Panc1 (cell line): ENCODE data around the gene CACNA1C. TPM values are rescaled to one million over a fixed set of nuclear protein-coding genes. Genes with fewer than 3 reads are reported as not detected.

Experiments
- ATAC-seq: fragments of 200-7000 bp; cut with Tn5 transposase; 2 replicates; pipeline ENCODE4 v1.9.1; 2020; ENCODE audit warnings: mild to moderate bottlenecking, moderate library complexity
- BruUV-seq: library from RNA; stranded (reverse); fragments of 400-500 nt; replicated peaks from 2 replicates; lab custom pipeline; 2021; lab: Mats Ljungman, UMichigan
- CTCF ChIA-PET: fragments of 300-600 bp; sonication (Branson Sonifier 250); formaldehyde crosslinking; loops from one replicate; lab custom pipeline; 2022; ENCODE audit warnings: antibody characterized with exemption; lab: Charles Lee
- POLR2A ChIA-PET: fragments of 300-600 bp; sonication (Branson Sonifier 250); formaldehyde crosslinking; loops from one replicate; lab custom pipeline; 2022; ENCODE audit warnings: antibody characterized with exemption; lab: Charles Lee
- DNase-seq: peaks from one replicate; pipeline ENCODE4 v3.0.0-alpha.2; 2010; ENCODE audit warnings: low read depth, low spot score
- H3K27ac ChIP-seq: 2 replicates; pipeline ENCODE4 v1.5.1; 2011; ENCODE audit warnings: mild to moderate bottlenecking, low read length, inconsistent platforms
- H3K27me3 ChIP-seq: fragments of 200-500 bp; sonication (Bioruptor generic); 2 replicates; pipeline ENCODE4 v1.6.0; 2014; ENCODE audit warnings: low read length, inconsistent platforms; ENCODE audit not compliant: control insufficient read depth, insufficient read depth
- H3K36me3 ChIP-seq: fragments of 200-500 bp; sonication (Bioruptor generic); 2 replicates; pipeline ENCODE4 v1.5.1; 2014; ENCODE audit warnings: inconsistent platforms, mild to moderate bottlenecking, low read length, moderate library complexity; ENCODE audit not compliant: control insufficient read depth, insufficient read depth
- H3K4me1 ChIP-seq: 2 replicates; pipeline ENCODE4 v1.5.1; 2011; ENCODE audit warnings: inconsistent platforms, mild to moderate bottlenecking, low read length, moderate library complexity; ENCODE audit not compliant: control insufficient read depth, insufficient read depth
- H3K4me3 ChIP-seq, 2 experiments: 2 replicates each; pipeline ENCODE4 v1.5.1; 2011 to 2012; ENCODE audit warnings: low read depth in 2 of 2, low read length in 2 of 2, mild to moderate bottlenecking in 2 of 2, inconsistent platforms in 1 of 2, moderate library complexity in 1 of 2
- H3K9me3 ChIP-seq: fragments of 200-500 bp; sonication (Bioruptor generic); 2 replicates; pipeline ENCODE4 v1.5.1; 2014; ENCODE audit warnings: low read depth, mild to moderate bottlenecking, inconsistent platforms, low read length, moderate library complexity; ENCODE audit not compliant: control insufficient read depth, insufficient read depth
- CTCF ChIP-seq: fragments of 450-650 bp; IDR thresholded peaks from 2 replicates; pipeline ENCODE4 v1.5.1; 2017; ENCODE audit warnings: mild to moderate bottlenecking
- POLR2AphosphoS5 ChIP-seq: IDR thresholded peaks from 2 replicates; pipeline ENCODE4 v1.6.1; 2012; ENCODE audit warnings: mild to moderate bottlenecking, low read depth, low read length, moderate library complexity
- REST ChIP-seq, 2 experiments: IDR thresholded peaks; 2 replicates each; pipeline ENCODE4 v1.6.1; 2011 to 2012; ENCODE audit warnings: low read depth in 2 of 2, control low read depth in 1 of 2, low read length in 1 of 2, mild to moderate bottlenecking in 1 of 2, moderate library complexity in 1 of 2; ENCODE audit not compliant: insufficient read depth in 1 of 2
- SIN3A ChIP-seq: IDR thresholded peaks from 2 replicates; pipeline ENCODE4 v1.6.1; 2012; ENCODE audit warnings: low read depth, mild to moderate bottlenecking, low read length, moderate library complexity, borderline replicate concordance; ENCODE audit not compliant: insufficient read depth
- TCF7L2 ChIP-seq: IDR thresholded peaks from 2 replicates; pipeline ENCODE4 v1.6.1; 2011; ENCODE audit warnings: mild to moderate bottlenecking, low read depth, low read length, inconsistent platforms
- in situ Hi-C: cut with HindIII; loops from 2 replicates; pipeline ENCODE4 v1.10.0; 2016; ENCODE audit warnings: low sequenced_read_pairs, low pct_unique_long_range_greater_than_20kb
- intact Hi-C: fragments of 100-400 bp; cut with micrococcal nuclease; formaldehyde crosslinking; loops from one replicate; pipeline ENCODE4 v1.10.0; 2022; ENCODE audit not compliant: unreplicated experiment
- total RNA-seq: library from RNA; stranded (reverse); gene quantifications from one replicate; pipeline ENCODE4 v1.2.1, GENCODE V29; 2021; ENCODE audit not compliant: unreplicated experiment

CACNA1C gene
- total RNA-seq, 1 experiment from 2014 or later = 0.03 TPM

GRCh38 chr12:2629051-2629450 lies 576.3 kb downstream of the CACNA1C start:
- Histone ChIP-seq H3K36me3 (no peaks in the 10 kb centered on the region), H3K27me3 (no peaks in the 10 kb centered on the region), H3K4me1 (no peaks in the 10 kb centered on the region), H3K4me3 (no peak overlapping the region), H3K27ac (no peak overlapping the region), H3K9me3 (no peaks in the 10 kb centered on the region)
- TF ChIP-seq POLR2AphosphoS5 (no peak), CTCF (no peak), REST (IDR thresholded peaks at IDR 0.05; ENCODE audit: insufficient read depth in 1 of 2, low read depth in 2 of 2, low read length in 1 of 2) (no peak), TCF7L2 (no peak), SIN3A (no peak)
- DNase-seq (no peak), ATAC-seq (no peak)
- POLR2A ChIA-PET = no interaction called here
- BruUV-seq = no TSS peak
- in situ Hi-C loops (no loop called here), intact Hi-C loops (no loop called here)
- CTCF ChIA-PET = no interaction called here

GRCh38 chr12:2631653-2632350 lies 579.0 kb downstream of the CACNA1C start:
- H3K4me1 ChIP-seq = no peaks in the 10 kb centered on the region
- intact Hi-C loops (no loop called here), in situ Hi-C loops (no loop called here)
- DNase-seq = no peak
- H3K27me3 ChIP-seq = no peaks in the 10 kb centered on the region
- TF ChIP-seq TCF7L2 (no peak), SIN3A (no peak), CTCF (no peak), POLR2AphosphoS5 (no peak), REST (IDR thresholded peaks at IDR 0.05; ENCODE audit: insufficient read depth in 1 of 2, low read depth in 2 of 2, low read length in 1 of 2) (no peak)
- H3K27ac ChIP-seq = no peak overlapping the region
- no peak for ATAC-seq
- ChIA-PET POLR2A (no interaction called here), CTCF (no interaction called here)
- H3K4me3 ChIP-seq = no peak overlapping the region
- no peaks in the 10 kb centered on the region for H3K36me3 ChIP-seq
- no TSS peak for BruUV-seq
- no peaks in the 10 kb centered on the region for H3K9me3 ChIP-seq
